Ramos (cell line): Measurements from ENCODE around the gene GPER1.
"Not testable (repeated sequence)": the region's sequence is repeated elsewhere in the genome, so short reads cannot be mapped to it uniquely, and the experiment has no call there.

ENCODE experiments used
- in situ Hi-C: fragments of 300-500 bp; cut with MboI; formaldehyde crosslinking; loops from one replicate; pipeline ENCODE4 v1.14.3; 2022; ENCODE audit warnings: low sequenced_read_pairs; ENCODE audit not compliant: unreplicated experiment

Gene GPER1

GRCh38 chr7:1112625-1113547 lies 25.0 kb downstream of the GPER1 start:
- in situ Hi-C loops, result no loop called here

GRCh38 chr7:1113548-1113885 lies 25.6 kb downstream of the GPER1 start:
- in situ Hi-C loops, result no loop called here

- in situ Hi-C loops, result no loop called here
Measured at GRCh38 chr7:1114088-1114487, 26.2 kb downstream of the GPER1 start.

- in situ Hi-C loops, result no loop called here
Measured at GRCh38 chr7:1114505-1114904, 26.6 kb downstream of the GPER1 start.

- in situ Hi-C loops, result not testable (repeated sequence)
Measured at GRCh38 chr7:1115171-1116045, 27.5 kb downstream of the GPER1 start.

GRCh38 chr7:1116383-1117008 lies 28.6 kb downstream of the GPER1 start:
- in situ Hi-C loops, result not testable (repeated sequence)

GRCh38 chr7:1117321-1117928 lies 29.5 kb downstream of the GPER1 start:
- in situ Hi-C loops, result no loop called here

GRCh38 chr7:1119201-1119600 lies 31.3 kb downstream of the GPER1 start:
- in situ Hi-C loops, result no loop called here

- in situ Hi-C loops, result no loop called here
Measured at GRCh38 chr7:1120791-1121190, 32.9 kb downstream of the GPER1 start.

GRCh38 chr7:1121476-1121875 lies 33.6 kb downstream of the GPER1 start:
- in situ Hi-C loops, result no loop called here

GRCh38 chr7:1121886-1122831 lies 34.2 kb downstream of the GPER1 start:
- in situ Hi-C loops, result no loop called here

GRCh38 chr7:1122832-1123501 lies 35.1 kb downstream of the GPER1 start:
- in situ Hi-C loops, result no loop called here

- in situ Hi-C loops, result no loop called here
Measured at GRCh38 chr7:1123715-1124114, 35.8 kb downstream of the GPER1 start.

- in situ Hi-C loops, result no loop called here
Measured at GRCh38 chr7:1124164-1124563, 36.3 kb downstream of the GPER1 start.

GRCh38 chr7:1124816-1125602 lies 37.1 kb downstream of the GPER1 start:
- in situ Hi-C loops, result no loop called here

- in situ Hi-C loops, result no loop called here
Measured at GRCh38 chr7:1125603-1125969, 37.7 kb downstream of the GPER1 start.

- in situ Hi-C loops, result no loop called here
Measured at GRCh38 chr7:1127001-1127400, 39.1 kb downstream of the GPER1 start.

- in situ Hi-C loops, result no loop called here
Measured at GRCh38 chr7:1129431-1129830, 41.5 kb downstream of the GPER1 start.
